Amniotic stem cell (primary cell): ENCODE measurements around the gene HSD17B8.
"Not testable (repeated sequence)": the region's sequence is repeated elsewhere in the genome, so short reads cannot be mapped to it uniquely, and the experiment has no call there.

ENCODE experiments used
- DNase-seq: peaks from one replicate; lab custom pipeline; 2025; lab: John Stamatoyannopoulos, UW

HSD17B8 gene

DNA sequence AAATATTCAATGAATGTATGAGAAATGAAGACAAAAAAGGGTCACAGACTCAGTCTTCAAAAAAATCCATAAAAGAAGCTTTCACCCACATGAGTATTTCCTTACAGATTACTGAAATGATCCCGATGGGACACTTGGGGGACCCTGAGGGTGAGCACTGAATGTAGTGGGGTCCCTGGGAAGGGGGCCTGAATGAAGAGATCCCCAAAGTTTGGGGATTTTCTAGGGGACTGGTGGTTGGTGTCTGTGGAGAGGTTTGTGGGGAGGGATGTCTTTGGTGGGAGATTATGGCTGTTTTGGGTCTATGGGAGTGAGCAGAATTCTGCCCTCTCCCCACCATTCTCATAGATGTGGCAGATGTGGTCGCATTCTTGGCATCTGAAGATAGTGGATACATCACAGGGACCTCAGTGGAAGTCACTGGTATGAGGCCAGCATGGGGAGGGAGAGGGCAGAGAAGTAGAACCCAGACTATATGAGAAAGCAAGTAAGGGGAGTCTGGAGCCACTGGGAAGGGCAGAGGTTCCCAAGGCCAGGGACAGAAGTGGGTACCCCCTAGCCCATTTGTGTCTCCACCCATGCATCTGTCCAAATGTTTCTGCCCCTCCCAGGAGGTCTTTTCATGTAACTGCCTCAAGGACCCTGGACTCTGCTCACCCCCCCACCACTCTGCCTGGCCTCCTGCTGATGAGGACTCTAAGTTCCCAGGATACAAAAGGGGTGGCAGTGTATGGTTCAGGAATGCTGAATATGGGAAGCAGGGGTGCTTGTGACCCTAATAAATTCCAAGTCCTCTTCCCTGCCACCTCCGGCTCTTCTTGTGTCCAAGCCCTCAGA, 1.8 kb downstream of the HSD17B8 start:
- DNase-seq = no peak

DNA sequence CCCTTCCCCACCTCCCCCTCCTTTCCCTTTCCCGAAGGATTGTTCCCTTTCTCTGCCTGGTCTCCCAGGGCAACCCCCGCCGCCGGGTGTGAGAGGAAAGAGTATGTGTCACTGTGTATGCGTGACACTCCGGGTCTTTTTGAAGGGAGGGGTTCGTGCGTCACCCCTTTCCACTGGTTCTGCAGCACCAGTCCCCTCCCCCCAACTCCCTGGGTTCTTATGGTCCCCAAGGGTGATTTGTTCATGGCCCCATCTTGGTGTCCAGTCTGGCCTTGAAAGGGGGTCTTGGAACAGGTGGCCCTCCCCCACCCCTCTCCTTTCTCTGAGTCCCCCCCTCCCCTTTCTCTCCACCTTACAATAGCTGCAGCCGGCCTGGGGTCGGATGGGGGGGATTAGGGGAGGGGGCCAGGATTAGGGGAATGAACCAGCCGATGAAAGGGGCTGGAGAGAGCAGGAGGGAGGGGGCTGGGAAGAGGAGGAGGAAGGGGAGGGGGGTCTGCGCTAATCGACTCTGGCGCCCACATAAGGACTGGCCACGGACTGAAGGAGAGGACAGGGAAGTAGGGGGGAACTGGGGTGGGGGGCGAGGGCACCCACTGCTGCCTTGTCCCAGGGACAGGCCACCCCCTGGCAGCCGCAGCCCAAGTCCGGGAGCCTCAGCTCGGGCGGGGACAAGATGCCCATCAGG, 2.6 kb downstream of the HSD17B8 start:
- DNase-seq = no peak

DNA sequence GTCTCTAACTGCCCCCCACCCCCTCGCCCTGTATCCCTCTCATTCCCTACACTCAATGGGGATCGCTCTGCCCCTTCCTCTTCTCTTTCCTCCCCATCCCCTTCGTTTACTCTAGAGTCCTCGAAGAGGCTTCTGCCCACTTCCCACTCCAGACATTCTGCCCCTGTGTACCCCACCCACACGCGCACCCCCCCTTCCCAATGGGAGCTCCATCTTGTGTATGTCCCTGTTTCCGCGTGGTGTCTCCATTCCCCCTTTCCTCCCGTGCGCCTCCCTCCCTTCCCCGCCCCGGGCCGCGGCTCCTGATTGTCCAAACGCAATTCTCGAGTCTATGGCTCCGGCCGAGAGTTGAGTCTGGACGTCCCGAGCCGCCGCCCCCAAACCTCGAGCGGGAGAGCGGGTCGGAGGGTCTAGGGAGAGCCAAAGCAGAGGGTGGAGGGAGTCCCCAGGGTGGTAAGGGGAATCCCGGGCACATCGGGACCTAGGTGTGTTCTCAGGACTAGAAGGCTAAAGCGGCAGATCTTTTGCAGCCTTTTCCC, 3.2 kb downstream of the HSD17B8 start:
- DNase-seq = peak; percentile 36

DNA sequence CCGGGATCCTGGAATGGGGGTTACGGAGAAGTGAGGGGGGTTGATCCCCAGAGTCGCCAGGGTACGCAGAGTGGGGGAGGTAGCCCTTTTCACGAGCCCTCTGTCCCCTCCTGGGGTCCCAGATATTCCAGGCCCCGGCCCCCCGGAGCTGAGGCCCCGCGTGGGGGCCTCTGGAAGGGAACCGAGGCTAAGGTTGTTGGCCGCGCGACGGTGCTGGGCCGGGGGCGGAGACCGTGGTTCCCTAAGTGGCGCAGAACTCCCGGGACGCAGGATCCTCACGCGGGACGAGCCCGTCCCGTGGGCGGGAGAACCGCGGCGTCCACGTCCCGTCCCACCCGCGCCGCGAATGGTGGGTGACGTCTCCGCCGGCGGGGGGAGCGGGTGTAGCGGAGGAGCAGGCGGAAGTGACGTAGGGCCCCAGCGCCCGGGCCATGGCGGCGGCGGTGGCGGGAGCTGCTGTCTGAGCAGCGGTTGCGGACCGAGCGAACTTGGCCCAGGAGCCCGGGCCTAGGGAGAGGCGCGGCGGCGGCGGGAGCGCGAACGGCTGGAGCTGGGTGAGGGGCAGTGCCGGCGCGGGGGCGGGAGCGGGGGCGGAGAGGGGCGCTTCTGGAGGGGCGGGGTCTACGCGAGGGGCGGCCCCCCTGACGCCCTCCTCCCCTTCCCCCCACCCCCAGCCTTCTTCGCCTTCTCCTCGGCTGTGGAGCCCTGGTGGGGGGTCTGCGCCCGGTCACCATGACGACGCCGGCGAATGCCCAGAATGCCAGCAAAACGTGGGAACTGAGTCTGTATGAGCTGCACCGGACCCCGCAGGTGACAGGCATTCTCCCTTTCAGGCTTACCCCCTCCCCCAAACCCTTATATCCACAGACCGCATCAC, 3.9 kb downstream of the HSD17B8 start, which contains the start of gene RING1:
Gene RING1 (plus strand): TSS at position 410 of the 877 bp plus-strand sequence. CDS start 323 bp downstream, at position 733.
- peak; percentile 46 for DNase-seq

DNA sequence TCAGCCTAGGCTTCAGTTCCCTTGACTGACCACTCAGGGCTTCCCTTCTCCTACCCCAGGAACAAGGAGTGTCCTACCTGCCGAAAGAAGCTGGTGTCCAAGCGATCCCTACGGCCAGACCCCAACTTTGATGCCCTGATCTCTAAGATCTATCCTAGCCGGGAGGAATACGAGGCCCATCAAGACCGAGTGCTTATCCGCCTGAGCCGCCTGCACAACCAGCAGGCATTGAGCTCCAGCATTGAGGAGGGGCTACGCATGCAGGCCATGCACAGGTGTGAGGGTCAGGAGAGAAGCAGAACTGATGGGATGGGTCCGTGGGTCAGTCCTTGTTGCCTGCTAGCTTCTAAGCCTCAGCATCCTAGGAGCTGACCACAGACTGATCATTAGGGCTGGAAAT, 5.4 kb downstream of the HSD17B8 start:
- no peak for DNase-seq

DNA sequence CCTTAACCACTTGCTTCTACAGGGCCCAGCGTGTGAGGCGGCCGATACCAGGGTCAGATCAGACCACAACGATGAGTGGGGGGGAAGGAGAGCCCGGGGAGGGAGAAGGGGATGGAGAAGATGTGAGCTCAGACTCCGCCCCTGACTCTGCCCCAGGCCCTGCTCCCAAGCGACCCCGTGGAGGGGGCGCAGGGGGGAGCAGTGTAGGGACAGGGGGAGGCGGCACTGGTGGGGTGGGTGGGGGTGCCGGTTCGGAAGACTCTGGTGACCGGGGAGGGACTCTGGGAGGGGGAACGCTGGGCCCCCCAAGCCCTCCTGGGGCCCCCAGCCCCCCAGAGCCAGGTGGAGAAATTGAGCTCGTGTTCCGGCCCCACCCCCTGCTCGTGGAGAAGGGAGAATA, 6.7 kb downstream of the HSD17B8 start:
- DNase-seq = no peak

DNA sequence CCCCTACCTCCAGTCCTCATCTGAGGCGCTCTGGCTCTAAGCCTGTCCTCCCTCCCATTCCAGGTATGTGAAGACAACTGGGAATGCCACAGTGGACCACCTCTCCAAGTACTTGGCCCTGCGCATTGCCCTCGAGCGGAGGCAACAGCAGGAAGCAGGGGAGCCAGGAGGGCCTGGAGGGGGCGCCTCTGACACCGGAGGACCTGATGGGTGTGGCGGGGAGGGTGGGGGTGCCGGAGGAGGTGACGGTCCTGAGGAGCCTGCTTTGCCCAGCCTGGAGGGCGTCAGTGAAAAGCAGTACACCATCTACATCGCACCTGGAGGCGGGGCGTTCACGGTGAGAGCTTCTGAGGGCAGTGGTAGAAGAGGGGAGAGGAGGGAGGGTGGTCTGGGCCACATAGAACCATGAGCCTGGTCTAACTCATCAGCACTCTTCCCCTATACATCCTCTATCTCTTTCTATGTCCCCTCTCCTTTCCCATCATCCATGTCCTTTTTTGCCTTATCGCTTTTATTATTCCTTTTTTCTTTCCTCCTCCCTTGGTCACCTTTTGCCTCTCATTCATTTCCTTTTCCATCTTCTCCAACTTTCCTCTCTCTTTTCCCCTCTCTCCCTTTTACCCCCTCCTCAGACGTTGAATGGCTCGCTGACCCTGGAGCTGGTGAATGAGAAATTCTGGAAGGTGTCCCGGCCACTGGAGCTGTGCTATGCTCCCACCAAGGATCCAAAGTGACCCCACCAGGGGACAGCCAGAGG, 7.4 kb downstream of the HSD17B8 start:
- no peak for DNase-seq

DNA sequence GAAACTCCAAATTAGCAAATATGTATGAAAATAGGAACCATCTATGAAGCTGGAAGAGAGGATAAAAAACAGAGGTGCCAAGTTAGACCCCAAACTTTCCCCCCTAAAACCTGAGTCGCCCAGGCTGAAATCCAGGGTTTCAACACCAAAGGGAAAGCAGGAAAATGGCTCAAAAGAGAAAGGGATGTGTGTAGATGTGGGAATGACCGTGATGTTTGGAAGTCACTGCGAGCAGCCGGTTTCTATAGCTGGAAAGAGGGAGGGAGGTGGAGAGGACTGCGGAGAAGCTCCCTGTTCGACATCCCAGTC, 8.4 kb downstream of the HSD17B8 start:
- no peak for DNase-seq

DNA sequence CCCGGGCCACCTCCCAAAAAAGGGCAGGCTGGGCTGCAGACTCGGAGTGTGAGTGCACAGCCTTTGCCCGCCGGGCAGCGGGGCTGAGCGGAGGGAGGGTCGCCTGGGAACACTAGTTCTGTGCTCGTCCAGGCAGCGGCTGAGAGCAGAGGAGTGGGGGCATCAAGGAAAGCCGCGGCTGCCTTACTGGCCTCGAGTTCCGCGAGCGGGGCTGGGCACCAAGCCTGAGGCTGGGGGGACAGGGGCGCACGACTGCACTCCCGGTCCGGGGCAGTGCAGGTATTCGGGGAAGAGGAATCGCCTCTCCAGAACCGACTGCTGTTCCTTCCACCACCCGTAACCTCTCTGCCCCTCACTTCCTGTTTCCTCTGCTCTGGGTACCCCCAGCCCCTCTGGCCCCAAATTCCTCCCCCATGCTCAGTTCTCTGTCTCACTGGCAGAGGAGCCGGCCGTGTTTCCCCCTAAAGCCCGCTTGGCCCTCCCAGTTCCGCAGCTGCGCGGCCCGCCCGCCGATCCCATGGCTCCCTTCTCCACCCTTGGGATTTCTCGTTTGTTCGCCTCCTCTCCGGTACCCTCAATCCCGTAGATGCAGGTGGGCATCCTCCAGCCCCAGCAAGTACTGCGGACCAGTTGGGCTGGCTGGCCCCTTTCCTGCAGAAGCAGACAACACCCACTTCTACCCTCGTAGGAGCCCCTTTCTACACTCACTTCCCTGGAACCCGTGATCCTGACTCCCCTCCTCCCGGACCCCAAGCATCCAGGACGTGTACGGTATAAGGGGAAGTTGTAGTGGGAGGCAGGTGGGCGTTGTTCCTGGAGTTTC, 8.9 kb downstream of the HSD17B8 start:
- DNase-seq = no peak

DNA sequence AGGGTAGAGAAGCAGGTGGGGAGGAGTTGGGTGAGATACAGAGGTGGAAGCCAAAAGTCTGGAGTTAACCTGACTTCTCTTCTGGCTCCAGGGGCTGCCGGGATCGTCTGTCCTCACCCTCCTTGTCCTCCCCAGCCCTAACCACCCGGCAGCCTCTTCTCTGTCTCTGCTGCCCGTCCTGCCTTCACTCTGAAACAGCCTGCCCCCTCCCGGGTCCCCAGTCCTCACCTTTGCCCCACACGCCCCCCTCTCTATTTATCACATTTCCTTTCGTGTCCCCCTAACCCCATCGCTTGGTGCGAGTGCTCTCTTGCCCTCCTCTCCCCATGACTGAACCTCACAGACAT, 9.5 kb downstream of the HSD17B8 start:
- DNase-seq = no peak

DNA sequence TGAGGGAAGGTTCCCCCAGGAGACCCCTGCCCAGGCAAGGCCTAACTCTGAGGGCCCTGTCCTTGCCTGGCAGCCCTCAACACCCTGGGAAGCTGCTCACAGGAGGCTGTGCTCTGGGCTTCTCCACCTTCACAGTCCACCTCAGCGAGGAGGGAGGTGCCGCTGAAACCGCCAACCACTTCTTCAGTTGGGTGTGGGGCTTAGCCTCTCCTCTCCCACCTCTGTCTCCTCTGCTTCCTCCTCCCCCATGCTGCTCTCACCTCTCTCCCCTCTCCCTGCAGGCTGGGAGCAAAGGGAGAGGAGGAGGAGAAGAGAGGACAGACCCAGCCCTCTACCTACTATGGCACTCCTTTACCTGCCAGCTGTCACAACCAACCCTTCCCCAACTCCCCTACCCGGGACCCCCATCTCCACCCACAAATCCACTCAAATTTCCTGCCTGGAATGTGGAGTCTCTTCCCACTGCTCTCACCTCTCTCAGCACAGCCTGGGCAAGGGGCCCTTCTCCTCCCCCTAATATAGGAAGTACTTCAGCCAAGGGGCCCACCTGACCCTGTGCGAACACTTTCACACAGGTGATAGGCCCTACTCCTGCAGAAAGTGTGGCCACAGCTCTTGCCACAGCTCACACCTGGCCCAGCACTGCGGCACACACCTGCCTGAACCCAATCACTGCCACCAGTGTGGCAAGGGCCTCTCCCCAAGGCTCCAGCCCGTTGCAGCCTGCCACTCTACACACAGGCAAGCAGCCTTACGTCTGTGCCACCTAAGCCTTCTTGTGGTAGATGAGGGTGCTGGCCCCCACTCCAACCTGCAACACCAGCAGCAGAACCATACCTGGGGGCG, 11.0 kb downstream of the HSD17B8 start:
- no peak for DNase-seq

DNA sequence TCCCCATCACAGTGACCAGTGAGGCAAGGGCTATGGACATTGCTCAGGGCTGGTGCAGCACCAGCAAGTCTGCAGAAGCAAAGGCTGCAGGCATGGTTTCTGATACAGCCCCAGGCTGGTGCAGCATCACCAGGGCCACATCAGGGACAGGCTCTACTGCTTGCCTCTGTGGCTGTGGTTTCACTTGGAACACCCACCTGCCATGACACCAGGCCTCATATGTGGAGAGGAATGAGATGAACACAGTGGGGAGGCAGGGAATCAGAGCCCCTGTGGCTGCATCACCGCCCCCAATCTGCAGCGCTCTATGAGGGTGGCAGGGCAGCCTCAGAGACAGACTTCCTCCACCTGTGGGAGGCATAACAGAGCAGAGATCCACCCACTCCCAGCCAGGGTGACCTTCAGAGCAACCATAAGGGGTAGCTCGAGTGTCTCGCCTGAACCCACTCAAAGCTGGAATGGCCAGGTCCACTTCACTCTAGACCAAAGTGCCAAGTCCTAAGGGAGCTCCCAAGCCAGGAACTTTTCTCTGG, 11.7 kb downstream of the HSD17B8 start:
- no peak for DNase-seq

DNA sequence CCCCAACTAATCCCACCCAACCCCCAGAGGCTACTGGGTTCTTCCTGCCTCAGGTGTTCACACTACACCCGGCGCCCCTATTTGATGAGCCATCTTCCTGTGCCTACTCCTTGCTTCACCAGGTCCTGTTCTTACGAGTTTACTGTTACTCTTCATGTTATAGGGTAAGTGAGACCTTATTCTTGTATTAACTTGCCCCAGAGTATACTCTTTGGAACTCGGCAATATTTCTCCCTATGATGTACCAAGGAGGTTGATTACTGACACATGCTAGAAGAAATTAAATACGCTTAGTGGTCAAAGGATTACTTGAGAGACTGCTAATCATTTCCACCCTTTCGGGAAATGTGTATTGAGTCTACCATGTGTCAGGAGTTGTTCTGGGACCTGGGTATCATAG, 12.8 kb downstream of the HSD17B8 start:
- no peak for DNase-seq

DNA sequence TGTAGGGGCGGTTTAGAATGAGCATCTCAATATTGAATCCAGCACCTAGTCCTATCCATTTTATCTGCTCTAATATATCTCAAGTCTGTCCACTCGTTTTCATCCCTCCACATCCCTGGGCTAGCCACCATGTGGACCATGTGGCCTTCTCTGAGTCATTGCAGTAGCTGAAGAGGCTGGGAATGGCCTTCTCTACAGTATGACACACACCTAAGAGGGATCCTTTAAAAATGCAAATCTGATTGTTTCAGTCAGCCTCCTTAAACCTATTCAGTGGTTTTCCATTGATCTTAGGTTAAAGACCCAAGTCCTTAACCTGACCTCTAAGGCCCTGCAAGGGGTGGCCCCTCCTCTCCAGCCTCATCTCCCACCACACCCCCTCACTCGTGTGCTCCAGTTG, 13.2 kb downstream of the HSD17B8 start:
- DNase-seq = no peak

DNA sequence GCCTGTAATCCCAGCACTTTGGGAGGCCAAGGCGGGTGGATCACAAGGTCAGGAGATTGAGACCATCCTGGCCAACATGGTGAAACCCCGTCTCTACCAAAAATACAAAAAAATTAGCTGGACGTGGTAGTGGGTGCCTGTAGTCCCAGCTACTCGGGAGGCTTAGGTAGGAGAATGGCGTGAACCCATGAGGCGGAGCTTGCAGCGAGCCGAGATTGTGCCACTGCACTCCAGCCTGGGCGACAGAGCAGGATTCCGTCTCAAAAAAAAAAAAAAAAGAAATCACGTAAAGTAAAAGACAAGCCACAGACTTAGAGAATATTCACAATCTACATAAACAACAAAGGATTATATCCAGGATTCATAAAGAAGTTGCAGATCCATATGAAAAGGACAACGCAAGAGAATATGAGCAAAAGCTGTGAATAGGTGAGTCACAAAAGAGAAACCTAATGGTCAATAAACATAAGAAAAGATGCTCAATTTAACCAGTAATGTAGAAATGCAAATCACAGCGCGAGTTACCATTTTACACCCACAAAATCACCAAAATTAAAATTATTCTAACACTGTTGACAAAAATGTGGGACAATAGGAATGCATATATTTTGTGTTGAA, 22.2 kb downstream of the HSD17B8 start:
- DNase-seq = not testable (repeated sequence)

DNA sequence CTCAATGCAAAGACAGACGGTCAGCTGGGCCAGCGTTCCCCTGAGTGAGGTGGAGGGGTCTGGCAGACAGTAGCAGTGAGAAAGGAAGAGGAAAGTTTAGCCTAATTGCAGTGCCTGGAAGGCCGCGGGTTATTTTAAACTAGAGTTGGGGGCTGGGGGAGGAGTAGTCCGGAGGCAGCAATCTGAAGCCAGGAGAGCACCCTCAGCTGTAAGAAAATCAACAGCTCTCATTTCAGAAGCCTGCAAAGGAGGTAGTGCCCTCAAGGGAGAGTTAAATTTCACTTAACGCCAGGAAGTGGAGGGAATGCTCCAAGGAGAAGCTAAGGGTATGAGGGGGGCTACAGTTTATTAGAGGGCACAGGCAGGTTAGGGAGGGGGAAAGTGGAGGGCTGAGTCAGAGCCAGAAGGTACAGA, 30.8 kb downstream of the HSD17B8 start:
- DNase-seq = no peak

DNA sequence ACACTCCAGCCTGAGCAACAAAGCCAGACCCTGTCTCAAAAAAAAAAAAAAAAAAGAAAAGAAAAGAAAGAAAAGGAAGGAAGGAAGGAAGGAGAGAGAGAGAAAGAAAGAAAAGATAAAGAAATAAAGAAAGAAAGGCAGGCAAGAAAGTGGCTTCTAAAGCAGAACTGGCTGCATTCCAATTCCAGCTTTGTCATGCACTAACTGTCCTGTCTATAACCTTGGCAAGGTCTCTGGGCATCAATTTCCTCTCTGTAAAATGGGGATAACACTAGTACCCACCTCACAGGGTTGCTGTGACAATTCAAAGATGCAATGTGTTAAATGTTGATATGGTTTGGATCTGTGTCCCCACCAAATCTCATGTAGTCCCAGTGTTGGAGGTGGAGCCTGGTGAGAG, 31.9 kb downstream of the HSD17B8 start:
- no peak for DNase-seq

DNA sequence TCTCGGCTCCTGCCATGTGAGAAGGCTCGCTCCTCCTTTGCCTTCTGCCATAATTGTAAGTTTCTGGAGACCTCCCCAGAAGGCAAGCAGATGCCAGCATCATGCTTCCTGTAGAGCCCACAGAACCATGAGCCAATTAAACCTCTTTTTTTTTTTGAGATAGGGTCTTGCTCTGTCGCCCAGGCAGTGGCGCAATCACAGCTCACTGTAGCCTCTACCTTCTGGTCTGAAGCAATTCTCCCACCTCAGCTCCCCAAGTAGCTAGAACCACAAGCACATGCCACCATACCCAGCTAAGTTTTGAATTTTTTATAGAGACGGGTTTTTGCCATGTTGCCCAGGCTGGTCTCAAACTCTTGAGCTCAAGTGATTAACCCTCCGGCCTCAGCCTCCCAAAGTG, 32.4 kb downstream of the HSD17B8 start:
- DNase-seq = no peak

DNA sequence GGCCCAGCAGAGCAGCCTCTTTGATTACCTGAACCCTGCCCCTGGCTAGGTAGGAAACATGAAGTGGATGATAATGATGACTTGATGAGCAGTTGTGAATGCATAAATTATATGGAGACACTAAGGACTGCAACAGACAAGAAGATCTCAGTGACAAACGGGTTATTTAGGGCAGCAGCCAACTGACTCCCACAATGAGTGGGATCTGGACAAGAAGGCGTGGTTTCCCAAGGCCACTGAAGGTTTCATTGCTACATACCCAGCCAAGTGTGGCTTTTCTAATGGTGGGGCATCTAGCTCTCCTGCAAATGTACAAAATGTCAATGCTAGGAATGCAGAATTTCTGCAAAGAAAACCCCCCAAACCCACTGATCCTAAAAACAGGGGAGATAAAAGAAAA, 33.3 kb downstream of the HSD17B8 start:
- no peak for DNase-seq
